NOMO-1 (cell line): ENCODE data around the gene TENT5C.

ENCODE experiments used
- DNase-seq, 2 experiments: peaks; one replicate each; lab custom pipeline; 2025; ENCODE audit not compliant: unreplicated experiment in 2 of 2; lab: John Stamatoyannopoulos, UW

The TENT5C gene

GRCh38 chr1:117590273-117590925, 15.4 kb upstream of the TENT5C start:
- no peak for DNase-seq

- no peak for DNase-seq
Measured at GRCh38 chr1:117591252-117591651, 14.6 kb upstream of the TENT5C start.

- no peak for DNase-seq
Measured at GRCh38 chr1:117592155-117592554, 13.7 kb upstream of the TENT5C start.

GRCh38 chr1:117594261-117594990, 11.4 kb upstream of the TENT5C start:
- DNase-seq = no peak

- DNase-seq = peak in 1 of 2 experiments; percentile 35
Measured at GRCh38 chr1:117596023-117596720, 9.7 kb upstream of the TENT5C start.

- no peak for DNase-seq
Measured at GRCh38 chr1:117598489-117598888, 7.4 kb upstream of the TENT5C start.

- no peak for DNase-seq
Measured at GRCh38 chr1:117599286-117600221, 6.3 kb upstream of the TENT5C start.

GRCh38 chr1:117600325-117600943, 5.4 kb upstream of the TENT5C start:
- DNase-seq = no peak

GRCh38 chr1:117600966-117601365, 4.9 kb upstream of the TENT5C start:
- DNase-seq = no peak

GRCh38 chr1:117602862-117603261, 3.0 kb upstream of the TENT5C start:
- no peak for DNase-seq

GRCh38 chr1:117605164-117605773, 579 bp upstream of the TENT5C start:
- no peak for DNase-seq

- peak in 1 of 2 experiments; percentile 34 for DNase-seq
Measured at GRCh38 chr1:117606649-117607430, 992 bp downstream of the TENT5C start.

- DNase-seq = no peak
Measured at GRCh38 chr1:117607471-117607870, 1.6 kb downstream of the TENT5C start.

- DNase-seq = no peak
Measured at GRCh38 chr1:117608115-117608615, 2.3 kb downstream of the TENT5C start.

GRCh38 chr1:117608758-117609157, 2.9 kb downstream of the TENT5C start:
- no peak for DNase-seq

- DNase-seq = no peak
Measured at GRCh38 chr1:117609471-117609911, 3.6 kb downstream of the TENT5C start.

GRCh38 chr1:117610036-117610435, 4.2 kb downstream of the TENT5C start:
- DNase-seq = no peak

- DNase-seq = no peak
Measured at GRCh38 chr1:117611121-117611601, 5.3 kb downstream of the TENT5C start.
